Head of caudate nucleus (tissue), 42 donors: ENCODE results near the gene YOD1.

Experiments
- DNase-seq, 42 donors: peaks; one replicate each; pipeline versions ENCODE4 v3.0.0 to v3.0.0-alpha.2; 2020 to 2021; ENCODE audit warnings: mixed read lengths in 7 of 42
- intact Hi-C: fragments of 100-400 bp; cut with DNase I; formaldehyde crosslinking; loops from one replicate; pipeline ENCODE4 v1.15.0; 2022

The YOD1 gene

DNA sequence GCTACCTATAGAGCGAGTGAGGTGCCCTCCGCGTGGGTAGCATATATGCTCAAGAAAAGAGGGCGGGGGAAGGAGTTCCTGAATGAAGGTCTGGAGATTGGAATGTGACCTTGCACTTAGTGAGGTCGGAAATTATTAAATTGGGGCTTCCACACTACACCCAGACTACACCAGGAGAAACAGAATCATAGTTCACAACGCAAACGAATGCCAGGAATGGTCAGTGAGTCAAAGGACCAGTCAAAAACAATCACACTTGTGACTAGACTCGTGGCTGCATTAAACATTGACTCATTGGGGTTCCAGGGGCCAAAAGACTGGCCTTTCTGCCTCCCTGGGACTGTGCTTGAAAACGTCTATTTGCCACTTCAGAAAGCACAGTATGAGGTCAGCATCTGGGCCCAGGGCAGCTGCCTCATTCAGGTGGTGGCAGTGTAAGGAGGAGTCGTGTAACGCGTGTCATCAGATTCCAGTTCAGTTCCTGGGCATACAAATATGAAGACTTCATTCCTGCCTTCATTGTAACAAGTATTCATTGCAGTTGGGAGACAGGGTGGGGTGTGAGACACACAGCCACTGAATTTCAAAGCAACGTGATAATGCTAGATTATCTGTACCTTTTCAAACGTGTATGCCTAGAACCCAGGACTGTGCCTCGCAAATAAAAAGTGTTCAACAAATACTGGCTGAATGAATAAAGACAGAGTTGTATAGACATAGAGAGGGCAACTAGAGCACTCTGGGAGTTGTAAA is at the start of gene YOD1:
Gene YOD1, minus strand, starts transcription at position 18 of the 753 bp plus-strand sequence. CDS start 178 bp downstream, outside the sequence.
- intact Hi-C loops: no loop called here
- peak in 8 of 42 donors; percentile 23 to 66 (median 36) for DNase-seq

DNA sequence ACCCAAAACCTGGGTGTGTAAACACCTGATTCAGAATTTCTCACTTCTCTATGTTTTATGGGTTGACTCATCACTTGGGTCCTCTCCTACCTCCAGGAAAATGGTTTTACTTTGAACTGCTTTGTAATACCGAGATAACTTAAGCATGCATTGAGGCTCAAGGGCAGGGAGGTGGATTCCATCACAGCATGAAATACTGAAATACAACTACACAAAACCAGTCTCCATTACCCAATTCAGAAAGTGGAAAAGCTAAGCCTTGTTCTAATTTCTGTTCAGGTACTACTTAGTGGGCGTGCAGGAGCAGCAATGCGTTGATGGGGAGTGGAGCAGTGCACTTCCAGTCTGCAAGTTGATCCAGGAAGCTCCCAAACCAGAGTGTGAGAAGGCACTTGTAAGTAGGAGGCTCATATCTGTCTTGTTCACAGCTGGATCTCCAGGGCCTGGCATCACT is 46.9 kb upstream of the YOD1 start:
- peak in 3 of 42 donors; percentile 6 to 28 (median 9) for DNase-seq
- intact Hi-C loops: no loop called here

DNA sequence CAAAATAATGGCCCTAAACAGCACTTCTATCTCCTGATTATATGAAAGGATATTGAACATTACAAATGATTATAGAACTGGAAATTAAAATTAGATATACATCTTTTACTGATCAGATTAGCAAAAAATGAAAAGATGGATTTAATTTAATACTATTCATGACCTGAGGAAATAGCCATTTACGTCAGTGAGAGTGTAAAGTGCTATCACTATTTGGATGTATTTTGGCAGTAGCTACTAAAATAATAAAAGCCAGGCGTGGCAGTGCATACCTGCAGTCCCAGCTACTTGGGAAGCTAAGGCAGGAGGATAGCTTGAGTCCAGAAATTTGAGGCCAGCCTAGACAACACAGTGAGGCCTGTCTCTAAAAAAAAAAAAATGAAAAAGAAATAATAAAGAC is 42.9 kb upstream of the YOD1 start:
- intact Hi-C loops: no loop called here

DNA sequence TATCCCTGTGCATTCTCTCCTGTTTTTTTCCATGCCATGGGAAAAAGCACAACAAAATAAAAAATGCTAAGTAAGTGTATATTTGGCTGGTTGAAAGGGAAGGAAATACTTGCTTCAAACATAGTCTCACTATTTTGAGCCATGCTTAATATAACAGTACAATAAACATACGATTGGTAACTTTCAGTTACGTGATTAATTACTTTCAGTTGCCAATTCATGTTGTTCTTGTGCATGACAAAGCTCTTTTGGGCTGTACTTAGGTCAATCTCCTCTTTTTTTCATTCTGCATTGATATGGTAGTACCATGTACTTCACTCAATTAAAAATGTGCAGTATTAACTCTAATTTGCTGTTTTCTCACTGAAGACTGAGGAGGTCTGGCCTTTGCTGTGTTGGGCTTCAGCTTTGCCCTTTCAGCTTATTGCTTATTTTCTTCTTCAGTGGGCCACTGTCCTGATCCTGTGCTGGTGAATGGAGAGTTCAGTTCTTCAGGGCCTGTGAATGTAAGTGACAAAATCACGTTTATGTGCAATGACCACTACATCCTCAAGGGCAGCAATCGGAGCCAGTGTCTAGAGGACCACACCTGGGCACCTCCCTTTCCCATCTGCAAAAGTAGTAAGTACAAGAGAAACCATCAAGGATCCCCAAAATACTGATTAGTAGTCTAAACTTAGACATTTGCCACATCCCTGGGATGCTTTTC is 40.3 kb upstream of the YOD1 start:
- no peak for DNase-seq
- intact Hi-C loops: no loop called here

More for the DNA sequence above, 42.9 kb upstream of the YOD1 start:
- no peak for DNase-seq

DNA sequence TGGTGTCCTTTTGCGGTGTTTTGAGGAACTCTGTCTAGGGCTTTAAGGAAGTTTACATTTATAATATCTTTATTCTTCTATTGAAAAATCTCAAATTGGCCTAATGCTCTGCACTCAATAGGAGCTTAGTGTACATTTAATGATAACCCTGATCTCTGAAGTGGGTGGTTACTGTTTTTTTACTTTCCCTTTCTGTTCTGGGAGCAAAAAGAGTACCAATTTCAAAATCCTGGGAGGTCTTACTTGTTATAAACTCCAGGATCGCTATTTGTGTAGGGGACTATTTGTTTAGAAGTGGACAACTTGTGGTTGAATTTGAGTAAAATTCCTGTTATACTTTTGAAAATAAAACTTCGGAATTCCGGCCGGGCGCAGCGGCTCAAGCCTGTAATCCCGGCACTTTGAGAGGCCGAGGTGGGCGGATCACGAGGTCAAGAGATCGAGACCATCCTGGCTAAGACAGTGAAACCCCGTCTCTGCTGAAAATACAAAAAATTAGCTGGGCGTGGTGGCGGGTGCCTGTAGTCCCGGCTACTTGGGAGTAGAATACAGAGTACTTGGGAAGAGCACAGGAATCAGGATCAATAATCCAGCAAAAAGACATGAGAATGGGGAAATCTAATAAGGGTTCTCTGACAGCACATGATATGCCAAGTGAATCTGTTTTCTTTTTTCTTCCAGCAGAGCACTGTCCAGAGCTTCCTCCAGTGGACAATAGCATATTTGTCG is 38.8 kb upstream of the YOD1 start:
- intact Hi-C loops: no loop called here

DNA sequence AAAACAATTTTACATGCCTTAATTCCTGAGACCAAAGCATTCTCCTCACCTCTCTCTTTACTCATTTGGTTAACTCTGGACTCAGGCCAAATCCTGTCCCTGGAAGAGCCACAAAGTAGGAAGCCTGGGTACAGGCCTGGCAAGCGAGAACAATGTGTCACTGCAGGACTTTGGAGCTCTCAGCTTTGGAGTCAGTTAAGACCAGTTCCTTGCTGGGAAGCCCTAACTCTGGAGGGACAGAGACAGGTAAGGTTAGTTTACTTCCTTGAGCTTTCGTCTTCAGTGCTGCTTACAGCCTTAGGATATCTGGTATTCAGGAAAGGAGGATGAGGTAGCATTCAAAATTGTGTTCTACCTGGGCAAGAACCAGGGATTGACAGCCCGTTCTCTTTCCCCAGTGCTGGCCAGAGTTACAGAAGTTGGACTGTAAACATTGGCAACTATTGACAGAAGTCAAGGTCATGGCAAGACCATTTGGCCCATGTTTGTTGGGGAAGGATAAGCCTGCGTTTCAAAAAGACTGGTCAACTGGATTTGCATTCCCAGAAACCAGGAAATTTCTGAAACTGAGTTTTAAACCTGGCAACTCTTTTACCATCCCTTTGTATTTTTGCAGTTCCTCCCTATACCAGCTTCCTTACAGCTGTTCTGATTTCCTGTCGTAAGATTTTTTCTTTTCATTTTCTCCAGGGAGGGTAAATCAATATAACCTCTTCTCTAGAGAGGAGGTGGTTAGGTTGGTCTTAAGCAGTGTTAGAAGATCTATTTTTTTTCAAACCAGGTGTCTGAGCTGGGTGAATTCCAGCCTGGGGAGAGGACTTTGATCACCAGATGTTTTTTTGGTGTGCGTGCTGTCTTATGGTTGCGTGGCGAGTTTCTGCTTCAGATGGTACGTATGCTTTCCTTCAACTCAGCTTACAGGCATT is 38.0 kb upstream of the YOD1 start, which contains the start of gene C4BPB:
Gene C4BPB, plus strand, starts transcription at position 160 of the 926 bp plus-strand sequence. Its CDS starts 672 bp downstream, at position 832.
- no peak for DNase-seq
- intact Hi-C loops: no loop called here

More for the DNA sequence above, 38.8 kb upstream of the YOD1 start:
- no peak for DNase-seq

DNA sequence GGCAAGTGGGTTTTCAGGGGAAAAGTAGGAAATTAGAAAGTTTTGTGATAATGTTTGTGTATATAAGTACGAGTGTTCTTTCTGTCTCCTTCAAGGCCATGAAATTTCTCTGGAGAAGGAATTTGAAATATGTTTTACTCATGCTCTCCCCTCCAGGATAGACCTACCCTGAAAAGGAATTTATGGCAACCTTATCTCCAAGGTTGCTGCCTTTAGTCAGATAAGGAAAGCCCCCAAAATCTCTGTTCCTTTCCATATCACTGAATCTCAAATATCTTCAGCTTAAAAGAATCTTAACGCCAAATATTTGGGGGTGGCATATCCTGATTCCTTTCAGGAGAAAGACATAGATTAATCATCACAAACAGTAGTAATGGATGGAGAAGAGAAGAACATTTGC is 37.2 kb upstream of the YOD1 start:
- intact Hi-C loops: no loop called here
- DNase-seq: no peak

DNA sequence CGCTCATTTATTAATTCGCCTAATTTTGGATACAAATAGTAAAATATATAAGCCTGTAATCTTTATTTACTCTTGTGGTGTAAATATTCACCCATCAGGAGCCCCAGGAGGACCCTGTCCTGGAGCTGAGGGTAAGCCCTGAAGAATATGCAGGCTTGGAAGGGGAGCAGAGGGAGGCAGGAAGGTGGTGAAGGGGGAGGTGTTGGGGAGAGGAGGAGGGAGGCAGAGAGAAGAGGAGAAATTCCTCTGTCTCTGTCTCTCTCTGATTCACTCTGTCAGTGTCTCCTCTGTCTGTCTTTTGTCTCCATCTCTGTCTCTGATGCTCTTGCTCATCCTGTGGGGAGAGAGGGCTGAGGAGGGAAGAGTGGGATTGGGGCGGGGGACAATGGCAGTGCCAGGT is 34.9 kb upstream of the YOD1 start:
- no peak for DNase-seq
- intact Hi-C loops: no loop called here

DNA sequence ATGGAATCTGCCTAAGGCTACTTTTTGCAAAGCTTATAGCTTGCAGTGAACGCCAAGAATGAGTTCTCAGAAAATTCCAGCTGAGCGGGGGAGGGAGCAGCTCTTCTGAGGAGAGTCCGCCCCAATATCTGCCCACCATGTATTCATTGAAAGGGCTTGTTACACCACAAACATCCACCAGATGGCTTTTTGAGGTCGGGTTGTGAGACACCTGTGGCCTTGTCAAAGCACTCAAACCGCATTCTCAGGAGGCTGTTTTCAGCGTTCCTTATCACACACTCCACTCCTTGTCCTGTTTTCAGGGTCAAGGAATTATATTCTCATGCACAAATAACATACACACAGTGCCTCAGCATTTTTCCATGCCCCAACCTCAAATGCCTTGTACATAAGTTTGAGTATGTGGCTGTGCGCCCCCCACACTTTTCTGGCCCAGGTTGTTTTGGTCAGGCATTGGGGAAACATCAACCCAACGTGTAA is 33.7 kb upstream of the YOD1 start:
- intact Hi-C loops: loop anchor here (5.0 kb wide), 1 partner anchor 323 kb away; no protein-coding TSS in a partner anchor
- peak in 39 of 42 donors; percentile 11 to 86 (median 53) for DNase-seq

DNA sequence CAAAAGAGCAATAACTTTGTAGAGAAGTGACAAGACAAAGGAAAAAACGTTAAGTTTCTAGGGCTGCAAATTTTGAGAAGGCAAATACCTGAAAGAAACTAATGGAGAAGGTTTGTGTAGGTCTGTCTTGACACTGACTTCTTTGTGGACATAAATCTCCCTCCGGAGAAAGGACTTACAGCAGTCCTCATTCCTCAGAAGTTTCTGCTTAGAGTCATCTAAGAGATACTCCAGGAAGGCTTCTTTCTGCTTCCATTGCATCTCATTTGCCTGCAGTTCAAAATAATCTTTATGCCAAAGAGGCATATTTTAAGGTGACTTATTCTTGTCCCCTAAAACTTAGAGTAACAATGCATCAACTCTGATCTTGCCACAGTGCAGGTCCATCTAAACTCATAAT is 33.2 kb upstream of the YOD1 start:
- no peak for DNase-seq
- intact Hi-C loops: loop anchor here (5.0 kb wide), 1 partner anchor 323 kb away; no protein-coding TSS in a partner anchor

DNA sequence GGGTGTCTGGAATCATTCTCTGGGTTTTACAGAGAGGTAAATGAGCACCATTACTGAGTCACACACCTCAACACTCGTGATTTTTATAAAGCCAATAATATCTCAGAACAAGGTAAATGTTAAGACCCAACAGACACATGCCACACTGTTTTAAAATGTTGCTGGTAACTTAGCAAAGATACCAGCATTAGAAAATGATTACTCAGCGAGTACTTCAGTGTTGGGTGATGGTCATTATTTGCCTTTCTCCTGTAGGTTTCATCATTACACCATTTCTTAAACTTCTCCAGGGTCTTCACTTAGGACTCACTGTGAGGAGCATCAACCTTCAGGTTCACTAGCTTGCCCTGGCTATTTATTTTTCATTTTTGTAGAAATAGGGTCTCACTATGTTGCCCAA is 30.8 kb upstream of the YOD1 start:
- no peak for DNase-seq
- intact Hi-C loops: loop anchor here (5.0 kb wide), 1 partner anchor 325 kb away; no protein-coding TSS in a partner anchor

DNA sequence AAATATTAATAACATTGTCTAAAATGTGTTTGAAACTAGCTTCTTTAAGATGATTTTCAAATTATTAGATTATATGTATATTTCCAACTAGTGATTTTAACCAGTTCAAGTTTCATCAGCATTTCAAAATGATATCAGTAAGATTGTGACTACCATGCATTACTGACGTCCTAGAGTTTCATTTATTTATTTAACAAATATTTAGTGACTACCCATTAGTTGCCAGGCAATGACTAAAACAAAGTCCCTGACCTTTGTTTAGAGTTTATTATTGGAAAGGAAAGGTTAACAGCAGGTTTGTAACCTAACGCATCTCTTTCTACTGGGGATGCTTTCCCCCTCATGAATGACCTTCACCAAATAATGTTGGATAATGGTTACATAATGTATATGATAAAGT is 30.1 kb upstream of the YOD1 start:
- DNase-seq: no peak
- intact Hi-C loops: loop anchor here (5.0 kb wide), 1 partner anchor 326 kb away; no protein-coding TSS in a partner anchor

DNA sequence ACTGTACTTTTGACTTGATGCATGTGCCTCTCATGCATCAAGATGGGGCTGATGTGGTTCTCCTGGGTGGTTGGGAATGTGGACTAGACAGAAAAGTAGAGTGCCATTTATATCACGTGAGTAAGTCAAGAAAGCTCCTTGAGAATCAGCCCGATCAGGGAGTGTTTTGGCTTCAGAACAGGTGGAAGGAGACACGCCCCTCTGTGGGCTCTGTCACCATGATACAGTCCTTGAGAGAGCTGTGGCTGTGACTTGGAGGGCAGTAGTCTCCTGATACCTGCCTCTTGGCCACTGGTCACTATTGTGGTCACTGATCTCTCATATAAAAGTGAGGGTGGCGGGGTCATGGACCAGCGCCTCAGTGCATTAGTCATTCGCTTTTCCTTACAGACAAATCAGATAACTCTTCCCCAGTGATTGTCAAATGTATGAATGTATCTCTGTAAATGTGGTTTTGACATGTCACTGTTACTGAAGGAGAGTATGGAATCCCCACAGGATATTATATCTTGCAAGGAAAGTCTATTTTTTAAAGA is 28.8 kb upstream of the YOD1 start:
- no peak for DNase-seq
- intact Hi-C loops: loop anchor here (5.0 kb wide), 1 partner anchor 328 kb away; no protein-coding TSS in a partner anchor

DNA sequence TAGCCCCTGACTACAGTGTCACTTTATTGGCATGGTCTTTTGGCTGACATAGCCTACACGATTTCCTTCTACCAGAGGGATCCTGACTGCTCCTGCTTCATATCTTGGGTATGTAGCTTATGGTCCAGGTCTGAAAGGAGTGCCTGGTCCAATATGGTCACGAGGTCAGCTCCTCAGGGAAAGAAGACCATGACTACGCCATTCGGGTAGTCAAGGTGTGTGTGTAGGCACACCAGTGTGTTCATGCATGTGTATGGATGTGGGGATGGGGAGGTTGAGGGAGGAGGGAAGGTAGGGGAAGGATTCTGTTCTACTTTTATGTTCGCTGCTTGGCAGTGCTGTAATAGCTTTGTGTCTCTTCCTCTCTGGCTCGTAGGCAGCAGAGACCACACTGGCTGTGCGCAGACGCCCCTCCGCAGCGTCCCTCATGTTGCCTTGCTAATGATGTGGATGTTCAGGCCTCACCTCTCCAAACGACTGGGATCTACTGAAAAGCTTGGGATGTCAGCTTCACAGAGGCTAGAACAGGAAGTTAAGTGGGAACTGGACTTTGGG is 27.6 kb upstream of the YOD1 start:
- intact Hi-C loops: no loop called here
- no peak for DNase-seq

DNA sequence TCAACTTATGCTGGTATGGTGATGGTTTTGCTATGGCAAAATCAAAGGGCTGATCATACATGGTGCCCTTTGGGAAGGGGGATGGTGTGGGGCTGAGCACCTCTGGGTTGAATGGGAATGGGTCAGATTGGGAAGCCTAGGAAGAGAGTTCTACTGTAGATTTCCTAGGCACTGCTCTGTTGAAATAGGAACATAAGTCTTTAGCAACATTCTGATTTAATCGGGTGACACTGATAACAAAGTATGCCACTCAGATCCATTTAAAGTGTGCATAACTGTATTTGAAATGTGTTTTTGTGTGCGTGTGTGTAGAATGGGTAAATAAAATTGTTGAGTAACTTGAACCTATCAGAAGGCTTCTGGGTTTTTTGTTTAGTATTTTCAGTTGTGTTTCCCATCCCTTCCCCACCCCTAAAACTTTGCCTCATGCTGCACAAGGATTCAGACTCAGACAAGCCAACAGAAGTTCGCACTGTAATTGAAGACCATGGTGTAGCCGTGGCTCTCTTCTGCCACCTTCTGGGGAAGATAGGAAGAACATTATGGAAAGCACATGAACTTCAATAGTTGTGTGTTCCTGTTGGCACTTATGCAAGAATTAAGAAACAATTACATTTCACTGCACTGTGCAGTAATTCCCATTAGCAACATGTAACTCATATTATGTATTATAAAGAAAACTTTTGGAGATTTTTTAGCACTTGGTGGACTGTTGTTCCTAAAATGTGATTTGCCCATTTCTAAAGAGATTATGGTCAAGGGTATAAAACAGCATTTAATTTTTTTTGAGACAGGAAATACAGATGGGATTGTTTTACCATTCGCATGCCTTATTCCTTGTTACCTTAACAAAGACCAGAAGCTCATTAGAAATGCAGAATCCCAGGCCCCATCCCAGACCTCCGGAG is 26.7 kb upstream of the YOD1 start:
- intact Hi-C loops: no loop called here

DNA sequence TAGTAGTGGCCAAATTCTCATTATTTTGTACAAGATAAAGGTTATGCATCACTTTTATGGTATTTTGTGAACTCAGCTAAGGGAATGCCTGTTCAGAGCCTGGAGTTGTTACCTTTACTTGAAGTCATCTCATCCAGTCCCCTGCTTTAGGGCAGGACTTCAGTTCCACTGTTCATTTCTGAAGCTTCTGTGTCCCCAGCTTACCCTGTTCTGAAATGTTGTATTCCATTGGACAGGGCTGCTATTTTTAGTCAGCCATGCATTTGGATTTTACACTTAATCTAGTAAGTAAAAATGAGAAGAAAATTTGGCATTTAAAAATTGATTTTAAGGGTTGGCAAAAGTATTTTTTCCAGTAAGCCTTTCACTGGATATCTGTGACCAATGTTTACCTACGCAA is 26.0 kb upstream of the YOD1 start:
- no peak for DNase-seq
- intact Hi-C loops: no loop called here

More for the DNA sequence above, 26.7 kb upstream of the YOD1 start:
- peak in 39 of 42 donors; percentile 13 to 88 (median 66) for DNase-seq
